Esophagus squamous epithelium (tissue), 5 donors: Measurements from ENCODE around the gene GABARAPL1. TPM values are rescaled to one million over a fixed set of nuclear protein-coding genes. Genes with fewer than 3 reads are reported as not detected.
"Not testable (repeated sequence)": the region's sequence is repeated elsewhere in the genome, so short reads cannot be mapped to it uniquely, and the experiment has no call there.

Experiments used
- DNase-seq: peaks from one replicate; lab custom pipeline; 2025; lab: John Stamatoyannopoulos, UW
- H3K27ac ChIP-seq, 4 donors: fragments of 200-600 bp; sonication (generic); one replicate each; pipeline ENCODE4 v1.5.1; 2016 to 2019; ENCODE audit warnings: mild to moderate bottlenecking in 1 of 4
- H3K27me3 ChIP-seq, 4 donors: fragments of 200-600 bp; sonication (generic); 1 replicate in 3 of 4; 2 replicates in 1 of 4; pipeline versions ENCODE4 v1.5.1 to v1.6.0; 2017 to 2021; ENCODE audit warnings: antibody characterized with exemption in 1 of 4
- H3K36me3 ChIP-seq, 3 donors: fragments of 200-600 bp; sonication (generic); one replicate each; pipeline ENCODE4 v1.5.1; 2016 to 2019
- H3K4me1 ChIP-seq, 3 donors: fragments of 200-600 bp; sonication (generic); one replicate each; pipeline ENCODE4 v1.5.1; 2017 to 2019
- H3K4me3 ChIP-seq, 4 donors: fragments of 200-600 bp; sonication (generic); 1 replicate in 3 of 4; 2 replicates in 1 of 4; pipeline ENCODE4 v1.5.1; 2016 to 2019; ENCODE audit warnings: mild to moderate bottlenecking in 2 of 4, moderate library complexity in 1 of 4
- H3K9me3 ChIP-seq, 3 donors: fragments of 200-600 bp; sonication (generic); one replicate each; pipeline ENCODE4 v1.5.1; 2016 to 2019
- CTCF ChIP-seq, 6 experiments: fragments of 450-650 bp in 4 of 6; fragments of 200-600 bp in 2 of 6; sonication (generic) in 2 of 6; IDR thresholded peaks; one replicate each; pipeline ENCODE4 v1.5.1; 2016 to 2019; ENCODE audit warnings: antibody characterized with exemption in 6 of 6, mild to moderate bottlenecking in 4 of 6, moderate library complexity in 4 of 6
- POLR2A ChIP-seq, 4 donors: fragments of 450-650 bp; IDR thresholded peaks; one replicate each; pipeline ENCODE4 v1.6.1; 2017; ENCODE audit warnings: antibody characterized with exemption in 4 of 4, mild to moderate bottlenecking in 4 of 4, moderate library complexity in 3 of 4
- WGBS, 2 donors: methylation state at CpG; one replicate each; pipeline ENCODE4 v1.1.5; 2018; 5-methylcytosine and 5-hydroxymethylcytosine counted together
- intact Hi-C: fragments of 100-400 bp; cut with DNase I; formaldehyde crosslinking; loops from one replicate; pipeline ENCODE4 v1.15.0; 2022
- total RNA-seq, 4 donors: library from RNA; depleted of rRNA; stranded (reverse); fragments of >200 nt; gene quantifications; one replicate each; pipeline ENCODE4 v1.1.0, GENCODE V29; 2016
- donor health status: DM: yes; HTN: yes; CAD: no.

Gene GABARAPL1
- total RNA-seq, 4 donors from 2014 or later = 10.3 to 65.2 (median 24.5) TPM

GRCh38 chr12:10221846-10222245, 9.2 kb downstream of the GABARAPL1 start:
- no peak overlapping the region for H3K27ac ChIP-seq

DNA sequence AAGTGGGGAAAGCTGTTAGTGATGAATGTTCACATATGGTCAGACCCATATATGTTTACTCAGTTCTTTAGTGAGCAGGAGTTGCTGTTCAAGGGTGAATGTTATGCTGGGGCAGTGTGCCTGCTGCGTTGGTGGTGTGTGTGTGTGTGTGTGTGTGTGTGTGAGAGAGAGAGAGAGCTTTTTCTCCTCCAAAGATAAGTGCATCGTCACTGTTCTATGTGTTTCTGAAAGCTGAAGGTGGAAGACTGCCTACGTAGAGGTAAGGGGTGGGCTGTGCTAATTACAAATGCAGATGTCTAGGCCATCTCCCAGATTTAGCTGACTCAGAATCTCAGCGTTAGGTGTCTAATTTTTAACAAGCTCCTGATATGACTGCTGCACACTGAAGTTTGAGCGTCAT, 10.5 kb downstream of the GABARAPL1 start:
- Histone ChIP-seq H3K27ac (no peak overlapping the region), H3K4me1 (peaks cover 0 to 16% (median 3%) of the 10 kb centered on the region in 3 donors), H3K9me3 (no peaks in the 10 kb centered on the region), H3K27me3 (no peaks in the 10 kb centered on the region), H3K36me3 (peaks cover 0 to 62% (median 17%) of the 10 kb centered on the region in 3 donors), H3K4me3 (no peak overlapping the region)
- TF ChIP-seq POLR2A (IDR thresholded peaks at IDR 0.05) = no peak
- no peak for TF ChIP-seq CTCF (IDR thresholded peaks at IDR 0.05)
- intact Hi-C loops = no loop called here
- WGBS, 2 donors = 79 to 85% methylated on average over 5 of the region's 5 CpGs
- no peak for DNase-seq

More at GRCh38 chr12:10221846-10222245, 9.2 kb downstream of the GABARAPL1 start:
- Histone ChIP-seq H3K9me3 (no peaks in the 10 kb centered on the region), H3K4me1 (peaks cover 0 to 21% (median 3%) of the 10 kb centered on the region in 3 donors), H3K27me3 (no peaks in the 10 kb centered on the region), H3K36me3 (peaks cover 0 to 73% (median 17%) of the 10 kb centered on the region in 3 donors), H3K4me3 (no peak overlapping the region)
- 69 to 78% methylated on average over 5 of the region's 5 CpGs for WGBS, 2 donors
- no peak for DNase-seq
- intact Hi-C loops = no loop called here
- TF ChIP-seq CTCF (IDR thresholded peaks at IDR 0.05) (no peak), POLR2A (IDR thresholded peaks at IDR 0.05) (no peak)

DNA sequence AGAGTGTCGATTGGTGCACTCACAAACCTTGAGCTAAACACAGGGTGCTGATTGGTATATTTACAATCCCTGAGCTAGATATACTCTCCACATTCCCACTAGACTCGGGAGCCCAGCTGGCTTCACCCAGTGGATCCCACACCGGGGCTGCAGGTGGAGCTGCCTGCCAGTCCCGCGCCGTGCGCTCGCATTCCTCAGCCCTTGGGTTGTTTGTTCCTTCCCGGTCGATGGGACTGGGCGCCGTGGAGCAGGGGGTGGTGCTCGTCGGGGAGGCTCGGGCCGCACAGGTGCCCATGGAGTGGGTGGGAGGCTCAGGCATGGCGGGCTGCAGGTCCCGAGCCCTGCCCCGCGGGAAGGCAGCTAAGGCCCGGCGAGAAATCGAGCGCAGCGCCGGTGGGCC, 12.7 kb downstream of the GABARAPL1 start:
- H3K27me3 ChIP-seq, H3K4me3 ChIP-seq, H3K27ac ChIP-seq, intact Hi-C loops, H3K9me3 ChIP-seq, H3K4me1 ChIP-seq, DNase-seq: not testable (repeated sequence)
- H3K36me3 ChIP-seq = peaks cover 0 to 40% (median 17%) of the 10 kb centered on the region in 3 donors
- 88% methylated on average over 5 of the region's 26 CpGs; no CpG with 5 or more reads in 1 of the 2 donors for WGBS, 2 donors

- TF ChIP-seq POLR2A (IDR thresholded peaks at IDR 0.05) = no peak
- TF ChIP-seq CTCF (IDR thresholded peaks at IDR 0.05) = no peak
- Histone ChIP-seq H3K27ac (no peak overlapping the region), H3K9me3 (no peaks in the 10 kb centered on the region), H3K4me3 (no peak overlapping the region), H3K27me3 (no peaks in the 10 kb centered on the region), H3K4me1 (no peaks in the 10 kb centered on the region), H3K36me3 (peaks cover 0 to 33% (median 17%) of the 10 kb centered on the region in 3 donors)
- no peak for DNase-seq
- intact Hi-C loops = no loop called here
- WGBS, 2 donors = 93 to 98% methylated on average over 4 to 5 of the region's 6 CpGs
Observed at GRCh38 chr12:10226086-10226485, 13.4 kb downstream of the GABARAPL1 start.

GRCh38 chr12:10226731-10227130, 14.1 kb downstream of the GABARAPL1 start:
- no peak overlapping the region for H3K27ac ChIP-seq
- no peaks in the 10 kb centered on the region for H3K4me1 ChIP-seq
- H3K4me3 ChIP-seq = no peak overlapping the region
- WGBS, 2 donors = 48 to 67% methylated on average over 1 of the region's 1 CpG
- DNase-seq = no peak
- H3K9me3 ChIP-seq = no peaks in the 10 kb centered on the region
- TF ChIP-seq POLR2A (IDR thresholded peaks at IDR 0.05) (no peak), CTCF (IDR thresholded peaks at IDR 0.05) (no peak)
- no peaks in the 10 kb centered on the region for H3K27me3 ChIP-seq
- intact Hi-C loops = no loop called here
- H3K36me3 ChIP-seq = peaks cover 0 to 27% (median 14%) of the 10 kb centered on the region in 3 donors

GRCh38 chr12:10227648-10228047, 15.0 kb downstream of the GABARAPL1 start:
- no peaks in the 10 kb centered on the region for H3K9me3 ChIP-seq
- H3K27me3 ChIP-seq = no peaks in the 10 kb centered on the region
- WGBS, 2 donors = 21 to 35% methylated on average over 1 of the region's 1 CpG
- no peaks in the 10 kb centered on the region for H3K4me1 ChIP-seq
- TF ChIP-seq POLR2A (IDR thresholded peaks at IDR 0.05) = no peak
- TF ChIP-seq CTCF (IDR thresholded peaks at IDR 0.05) = no peak
- H3K36me3 ChIP-seq = peaks cover 0 to 18% (median 5%) of the 10 kb centered on the region in 3 donors
- no peak for DNase-seq
- H3K27ac ChIP-seq = no peak overlapping the region
- intact Hi-C loops = no loop called here
- H3K4me3 ChIP-seq = no peak overlapping the region
